HG02610 (cell line): ENCODE data around the gene NPAS3.

ENCODE experiments used
- ATAC-seq: cut with Tn5 transposase; IDR thresholded peaks from one replicate; pipeline ENCODE4 v1.9.1; 2021; ENCODE audit warnings: mild to moderate bottlenecking, moderate library complexity; ENCODE audit not compliant: unreplicated experiment

NPAS3 gene

DNA sequence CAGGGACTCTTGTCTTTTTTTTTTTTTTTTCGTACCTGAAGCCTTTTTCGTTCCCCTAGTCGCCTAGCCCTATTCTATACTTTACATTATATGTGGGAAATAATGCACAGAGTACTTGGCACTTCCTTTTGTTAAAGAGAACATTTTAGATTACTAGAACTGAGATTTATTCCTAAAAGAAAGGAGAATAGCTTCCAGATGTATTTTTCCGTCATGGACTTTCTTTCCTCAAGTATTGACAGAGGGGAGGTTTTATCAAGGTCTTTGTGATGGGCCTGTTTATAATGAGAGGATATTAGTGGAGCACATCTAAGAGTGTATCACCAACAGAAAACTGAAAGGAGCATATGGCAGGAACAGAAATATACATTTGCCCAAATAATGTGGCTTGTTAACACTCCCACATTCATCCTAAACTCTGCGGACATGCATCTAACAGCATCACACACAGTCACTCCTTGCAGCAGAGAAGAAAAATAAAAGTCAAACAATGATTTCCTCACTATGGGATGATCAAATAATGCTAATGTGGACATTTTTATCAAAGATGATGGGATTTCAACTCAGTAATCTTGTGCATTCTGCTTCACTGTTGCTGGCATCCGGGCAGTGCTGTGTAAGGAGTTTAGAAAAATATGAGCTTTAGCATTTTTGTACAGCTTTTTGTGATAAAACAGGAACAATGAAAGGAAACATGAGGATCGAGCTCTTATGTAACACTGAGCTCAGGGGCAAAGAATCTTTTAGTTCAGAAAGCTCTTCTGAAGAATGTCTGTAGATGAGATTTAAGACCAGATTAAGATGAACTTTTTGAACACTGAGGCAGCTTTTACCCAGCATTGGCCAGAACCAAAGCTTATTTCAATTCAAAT, 829.1 kb downstream of the NPAS3 start:
- no peak for ATAC-seq

DNA sequence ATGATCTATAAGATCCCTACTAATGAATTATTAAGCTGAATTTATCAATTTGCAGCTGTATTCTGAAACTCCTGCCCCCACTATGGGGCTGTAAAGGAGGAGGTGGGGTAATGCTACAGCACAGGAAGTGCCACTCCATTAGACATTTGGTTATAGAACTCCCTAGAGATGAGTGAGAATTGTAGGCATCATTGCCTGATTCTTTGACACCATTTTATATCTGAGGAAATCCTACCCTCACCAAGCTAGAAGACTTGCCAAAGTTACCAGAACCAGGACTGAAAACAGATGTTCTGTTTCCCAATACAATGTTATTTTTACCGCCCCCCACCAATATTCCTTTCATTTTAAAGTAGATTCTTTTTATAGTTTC, 829.8 kb downstream of the NPAS3 start:
- no peak for ATAC-seq

DNA sequence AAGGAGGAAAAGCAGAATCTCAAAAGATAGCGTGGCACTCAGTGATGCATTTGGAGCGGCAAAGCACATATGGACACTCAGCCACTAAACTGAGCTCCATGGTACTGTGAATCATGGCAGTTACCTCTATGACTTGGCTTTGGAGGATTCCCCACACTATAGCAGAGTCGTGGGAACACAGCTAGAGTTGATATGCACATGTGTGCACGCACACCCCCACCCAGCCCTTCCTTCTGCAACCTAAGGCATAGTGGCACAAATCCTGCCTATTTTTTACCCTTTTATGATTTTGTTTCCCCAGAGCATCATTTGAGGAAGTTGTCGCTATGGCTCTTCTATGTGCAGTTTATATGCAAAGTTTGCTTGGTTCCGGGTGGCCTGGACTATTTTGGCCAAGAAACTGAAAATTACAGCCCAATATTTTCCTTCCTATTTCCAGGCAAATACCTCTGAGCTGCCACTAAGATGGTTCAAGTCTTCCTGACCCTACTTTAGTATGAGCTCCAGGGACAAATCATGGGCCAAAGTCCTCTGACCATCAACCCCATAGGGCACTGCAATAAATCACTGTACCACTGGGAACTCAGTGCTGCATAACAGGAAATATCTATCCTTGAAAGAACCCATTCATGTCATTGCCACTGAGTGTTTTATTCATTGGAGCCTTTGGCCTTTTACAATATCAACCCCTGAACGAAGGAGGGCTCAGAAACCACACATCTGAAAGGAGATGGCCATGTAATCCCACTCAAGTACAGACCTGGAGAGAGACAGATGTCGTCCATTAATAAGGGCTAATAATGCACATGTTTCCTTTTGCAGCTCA, 834.7 kb downstream of the NPAS3 start:
- no peak for ATAC-seq

DNA sequence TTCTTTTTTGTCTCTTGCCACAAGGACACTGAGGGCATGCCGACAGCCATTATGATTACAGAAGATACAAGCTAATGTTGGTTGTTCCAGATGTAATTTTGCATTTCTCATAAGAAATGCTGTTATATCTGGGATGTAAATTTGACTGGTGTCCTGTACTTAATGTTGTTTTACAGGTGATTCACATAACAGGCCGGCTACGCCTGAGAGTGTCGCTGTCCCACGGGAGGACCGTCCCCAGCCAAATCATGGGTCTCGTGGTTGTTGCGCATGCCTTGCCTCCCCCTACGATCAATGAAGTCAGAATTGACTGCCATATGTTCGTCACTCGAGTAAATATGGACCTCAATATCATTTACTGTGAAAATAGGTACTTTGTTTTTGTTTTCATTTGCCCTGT, 835.5 kb downstream of the NPAS3 start:
- ATAC-seq: no peak

DNA sequence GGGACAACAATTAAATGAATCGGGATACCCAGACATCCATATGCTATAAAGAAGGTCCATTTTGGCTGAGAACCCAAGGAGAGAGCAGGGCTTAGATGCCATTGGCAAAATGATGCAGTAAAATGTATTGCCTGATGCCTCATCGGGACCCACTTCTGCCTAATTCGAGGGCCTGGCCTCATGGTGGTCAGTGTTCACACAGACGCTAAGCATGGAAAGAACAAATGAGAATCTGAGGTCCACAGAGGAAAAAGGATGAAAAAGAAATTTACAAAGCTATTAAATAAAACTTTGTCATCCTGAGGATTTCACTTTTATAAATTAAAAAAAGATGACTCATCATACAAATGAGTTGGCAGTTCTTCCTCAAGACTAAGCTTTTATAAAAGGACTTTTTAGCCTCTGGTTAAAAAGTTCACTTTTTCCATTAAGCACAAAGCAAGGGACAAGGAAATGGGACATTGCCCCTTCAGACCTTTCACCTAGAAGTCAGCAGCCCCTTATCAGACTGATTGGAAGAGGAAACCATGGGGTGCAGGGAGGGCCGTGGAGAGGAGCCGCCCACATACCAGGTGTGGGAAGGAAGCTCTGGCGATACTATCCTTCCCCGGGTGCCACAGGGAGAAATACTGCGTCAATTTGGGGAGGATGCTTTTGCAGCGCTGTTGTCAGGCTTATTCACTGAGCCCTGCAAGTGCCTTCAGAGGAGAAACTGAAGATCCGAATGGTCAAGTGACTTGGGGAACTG, 836.2 kb downstream of the NPAS3 start:
- ATAC-seq: no peak

DNA sequence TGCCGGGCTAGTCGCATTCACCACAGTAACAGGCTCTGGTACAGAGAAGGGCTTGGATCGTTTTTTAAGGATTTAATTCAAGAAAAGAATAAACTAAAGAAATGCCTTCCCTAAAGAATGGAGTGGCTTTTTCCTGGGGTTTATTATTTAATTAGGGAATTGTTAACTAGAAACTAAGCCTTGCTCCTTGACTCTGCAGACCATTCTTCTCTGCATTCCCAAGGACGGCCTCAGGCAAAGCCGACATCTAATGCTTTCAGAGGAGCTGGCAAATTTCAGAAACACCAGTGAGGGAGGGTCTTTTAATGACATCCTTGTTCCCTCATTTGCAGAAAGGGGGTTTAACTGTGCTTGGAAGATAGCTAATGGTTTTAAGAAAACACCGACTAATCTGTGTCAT, 838.2 kb downstream of the NPAS3 start:
- ATAC-seq: no peak

DNA sequence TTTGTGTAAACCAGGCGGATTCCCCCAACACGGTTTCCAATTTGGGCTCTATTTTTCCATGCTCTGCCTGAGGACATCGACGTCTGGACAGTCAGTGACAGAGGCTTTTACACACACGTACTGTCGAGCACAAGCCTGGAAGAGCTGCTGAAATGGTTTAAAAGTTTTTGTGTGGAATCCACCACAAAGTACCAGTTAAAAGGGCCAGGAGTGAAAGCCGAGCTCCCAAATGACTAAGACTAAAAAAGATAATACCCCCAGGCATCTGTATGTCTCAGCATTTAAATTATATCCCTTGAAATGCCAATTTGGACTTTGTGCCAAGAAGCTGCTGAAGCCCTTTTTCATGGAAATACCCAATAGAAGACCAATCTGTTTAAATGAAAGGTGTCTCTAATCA, 839.0 kb downstream of the NPAS3 start:
- no peak for ATAC-seq

DNA sequence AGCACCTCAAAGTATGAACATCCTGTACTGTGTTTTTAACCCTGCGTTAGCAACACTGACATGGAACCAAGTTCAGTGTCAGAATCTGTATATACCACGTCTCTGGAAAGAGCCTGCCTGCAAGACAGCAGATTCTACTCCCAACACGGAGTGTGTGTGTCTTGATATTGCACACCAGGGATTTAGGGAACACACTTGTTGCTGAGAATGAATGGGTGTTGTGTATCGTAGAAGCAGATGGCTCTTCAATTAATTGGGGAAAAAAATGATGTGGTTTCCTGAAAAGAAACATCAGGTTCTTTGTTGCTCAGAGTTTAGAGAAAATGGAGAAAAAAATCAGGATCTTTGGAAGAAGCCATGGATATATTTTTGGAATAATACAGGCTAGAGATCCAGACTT, 841.4 kb downstream of the NPAS3 start:
- ATAC-seq: no peak

DNA sequence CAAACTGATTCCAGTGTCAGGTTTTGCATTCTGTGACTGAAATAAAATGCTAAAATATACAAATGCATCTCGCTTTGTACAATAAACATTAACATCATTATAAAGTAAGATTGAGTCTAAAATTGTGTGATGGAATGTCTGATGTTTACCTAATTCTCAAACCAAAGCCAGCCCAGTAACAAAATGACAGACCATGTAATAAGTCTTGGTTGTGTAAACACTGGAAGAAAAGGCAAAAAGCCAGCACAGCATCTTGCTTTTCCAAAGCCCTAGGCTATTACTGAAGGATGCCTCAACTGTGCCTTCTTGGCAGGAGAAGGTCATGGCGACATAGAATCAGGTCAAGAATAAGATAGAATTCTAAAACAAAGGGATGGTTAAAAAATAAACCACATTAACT, 842.6 kb downstream of the NPAS3 start:
- no peak for ATAC-seq

DNA sequence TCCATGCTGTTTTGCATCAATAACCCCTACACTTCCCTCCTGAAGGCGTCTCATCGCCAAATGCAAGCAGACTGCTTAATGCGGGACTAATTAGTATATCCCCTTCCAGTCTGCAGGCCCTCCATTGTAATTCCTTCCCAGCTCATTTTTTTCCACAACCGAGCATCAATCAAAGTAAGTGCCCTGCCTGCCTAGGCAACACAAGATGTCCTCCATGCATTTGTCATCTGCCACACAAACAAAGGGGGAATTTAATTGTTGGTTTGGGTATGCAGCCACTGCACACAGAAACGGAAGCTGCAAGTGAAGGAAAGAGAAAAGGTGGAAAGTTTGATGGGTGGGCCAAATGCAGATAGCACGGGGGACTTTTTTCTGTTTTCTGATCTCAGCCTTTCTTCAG, 844.2 kb downstream of the NPAS3 start:
- no peak for ATAC-seq

DNA sequence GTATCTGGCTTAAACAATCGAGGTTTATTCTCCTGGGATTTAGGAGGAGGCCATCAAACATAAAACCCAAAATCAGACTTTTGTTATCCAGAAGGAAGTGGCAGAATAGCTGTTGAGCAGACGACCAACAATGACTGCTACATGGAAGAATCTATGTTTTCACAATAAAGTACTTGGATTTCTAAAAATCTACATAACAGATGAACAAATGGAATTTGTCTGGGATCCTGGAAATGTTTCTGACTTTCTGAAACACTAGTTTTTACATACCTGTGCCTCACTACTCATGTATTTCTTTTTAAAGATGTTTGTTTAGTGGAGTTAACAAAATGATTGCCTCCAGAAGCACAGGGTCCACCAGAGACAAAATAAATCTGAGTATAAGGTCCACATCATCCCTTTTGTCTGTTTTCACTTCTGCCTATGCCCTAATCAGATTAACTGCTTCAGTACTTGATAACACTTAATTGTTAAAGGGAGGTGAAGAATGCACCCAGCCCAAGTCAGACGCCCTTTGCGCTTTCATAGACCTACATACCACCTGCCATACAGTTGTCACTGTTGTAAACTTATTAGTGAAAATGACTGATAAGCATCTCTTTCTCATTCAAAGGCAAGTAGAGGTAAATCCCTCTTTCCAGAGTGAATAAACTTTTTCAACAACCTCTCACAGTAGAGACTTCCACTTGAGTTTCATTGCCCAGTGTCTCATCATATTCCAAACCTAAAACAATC, 847.6 kb downstream of the NPAS3 start:
- ATAC-seq: no peak

DNA sequence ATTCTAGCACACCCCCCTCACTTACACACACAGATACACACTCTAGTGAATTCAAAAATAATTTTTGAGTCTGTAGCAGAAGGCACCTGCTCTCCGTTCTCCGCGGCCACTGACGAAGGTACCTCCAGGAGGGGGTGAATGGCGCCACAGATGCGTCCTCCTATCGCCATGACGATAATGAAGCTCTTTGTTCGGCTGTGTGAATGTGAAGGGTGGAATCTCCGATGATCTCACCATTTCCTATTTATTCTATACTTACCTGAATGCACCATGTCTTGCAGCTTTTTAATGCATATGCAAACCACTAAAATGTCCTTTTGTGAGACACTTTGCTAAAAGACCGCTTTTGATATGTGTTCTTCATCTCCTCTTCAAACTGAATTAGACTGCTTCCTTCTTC, 849.5 kb downstream of the NPAS3 start:
- ATAC-seq: no peak

DNA sequence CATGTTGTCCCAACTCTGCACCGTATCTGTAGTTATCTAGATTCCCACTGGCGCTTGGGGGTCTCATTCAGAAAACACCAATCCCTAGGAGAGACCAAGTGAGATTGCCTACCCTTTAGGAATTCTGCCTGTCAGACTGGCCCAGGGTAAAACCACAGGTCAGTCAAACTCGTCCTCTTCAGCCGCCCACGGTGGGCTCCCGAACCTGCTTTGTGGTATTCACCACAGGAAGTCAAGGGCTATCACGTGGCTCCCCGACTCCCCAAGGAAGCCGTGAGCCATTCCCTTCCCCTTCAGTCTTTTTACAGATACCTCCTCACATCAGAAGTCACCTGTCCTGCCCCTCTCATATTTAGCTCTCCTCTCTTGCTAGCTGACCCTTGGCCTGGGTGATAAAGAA, 852.3 kb downstream of the NPAS3 start:
- no peak for ATAC-seq

DNA sequence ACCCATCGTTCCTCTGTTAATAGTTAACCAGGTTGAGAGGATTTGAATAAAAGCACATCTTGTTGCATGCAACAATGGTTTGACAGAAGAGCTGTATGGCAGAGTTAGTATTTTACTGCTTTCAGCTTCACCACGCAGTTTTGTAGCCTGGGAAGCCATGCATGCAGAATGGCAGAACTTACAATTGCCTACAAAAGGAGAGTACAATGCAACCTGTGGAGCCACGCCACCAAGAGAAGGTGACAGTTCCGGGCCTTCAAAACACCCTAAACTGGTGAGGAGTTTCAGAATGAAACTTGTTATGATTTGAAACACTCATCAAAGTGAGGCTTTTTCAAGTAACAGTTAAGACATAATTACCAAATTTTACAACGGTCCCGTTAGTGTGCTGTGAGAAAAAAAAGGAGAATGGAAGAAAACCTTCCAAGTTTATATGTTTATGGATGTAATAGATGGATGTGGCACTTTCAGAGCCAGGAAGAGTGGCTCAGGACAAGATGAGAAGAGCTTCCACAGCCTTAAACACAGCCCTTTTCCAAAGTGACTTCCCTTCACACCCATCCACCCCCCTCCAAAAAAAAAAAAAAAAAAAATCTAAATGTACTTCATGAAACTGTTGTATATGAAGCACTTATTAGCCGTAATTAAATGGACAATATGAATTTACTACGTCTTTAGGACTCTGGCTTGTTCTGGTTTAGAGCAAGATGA, 853.5 kb downstream of the NPAS3 start:
- peak; percentile 70 for ATAC-seq

DNA sequence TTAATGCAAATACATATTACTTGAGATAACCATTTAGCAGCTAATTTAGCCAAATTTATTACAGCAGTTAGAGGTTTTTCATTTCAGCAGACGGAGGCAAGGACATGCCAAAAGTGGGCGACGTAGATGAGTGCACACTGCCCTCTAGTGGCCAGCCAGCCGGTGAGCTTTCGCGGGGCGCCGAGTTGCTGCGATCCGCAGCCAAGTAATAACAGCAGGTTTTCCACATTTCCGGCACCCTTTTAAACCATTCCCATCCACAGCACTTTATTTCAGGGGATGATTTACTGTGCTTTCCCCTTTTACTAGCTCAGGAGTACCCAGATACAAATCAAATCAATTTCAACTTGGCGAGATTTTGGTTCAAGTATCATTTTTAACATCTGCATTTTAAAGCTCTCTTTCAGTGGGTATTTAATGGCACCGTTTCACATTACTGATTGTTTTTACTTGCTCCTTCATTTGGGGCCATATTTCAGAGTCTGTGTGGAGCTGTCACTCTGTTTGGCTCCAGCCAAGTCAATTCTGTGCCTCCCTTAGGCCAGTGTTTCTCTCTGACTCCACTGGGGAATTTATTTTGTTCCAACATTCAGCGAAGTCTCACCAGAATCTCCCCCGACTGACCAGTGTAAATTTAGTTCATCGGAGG, 854.2 kb downstream of the NPAS3 start:
- ATAC-seq: peak; percentile 51

DNA sequence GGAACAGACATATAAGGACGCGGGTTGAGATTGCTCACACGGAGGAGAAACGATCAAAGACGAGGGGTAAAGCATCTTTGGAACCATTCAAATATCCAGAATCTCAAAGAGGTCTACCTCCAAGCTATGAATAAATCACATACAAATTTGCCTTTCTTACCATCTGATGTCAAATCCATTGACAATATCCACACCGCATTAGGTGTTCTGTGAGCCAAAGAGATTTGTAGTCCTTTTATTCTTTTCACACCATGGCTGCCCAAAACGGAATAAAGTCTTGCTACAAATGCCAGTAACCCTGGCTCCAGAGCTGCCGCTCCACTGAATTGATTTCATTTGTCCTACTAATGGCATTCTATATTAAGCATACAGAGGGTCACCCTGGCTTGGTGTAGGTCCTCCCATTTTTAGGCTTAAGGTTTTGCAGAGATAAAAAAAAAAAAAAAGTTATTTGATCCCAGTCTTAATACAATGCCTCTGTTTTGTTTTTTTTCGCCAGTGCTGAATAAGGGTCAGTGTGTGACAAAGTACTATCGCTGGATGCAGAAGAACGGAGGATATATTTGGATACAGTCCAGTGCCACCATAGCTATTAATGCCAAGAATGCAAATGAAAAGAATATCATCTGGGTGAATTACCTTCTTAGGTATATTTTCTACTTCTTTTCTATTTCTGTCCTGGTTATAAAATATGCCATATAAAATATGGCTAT, 854.9 kb downstream of the NPAS3 start:
- ATAC-seq: no peak

DNA sequence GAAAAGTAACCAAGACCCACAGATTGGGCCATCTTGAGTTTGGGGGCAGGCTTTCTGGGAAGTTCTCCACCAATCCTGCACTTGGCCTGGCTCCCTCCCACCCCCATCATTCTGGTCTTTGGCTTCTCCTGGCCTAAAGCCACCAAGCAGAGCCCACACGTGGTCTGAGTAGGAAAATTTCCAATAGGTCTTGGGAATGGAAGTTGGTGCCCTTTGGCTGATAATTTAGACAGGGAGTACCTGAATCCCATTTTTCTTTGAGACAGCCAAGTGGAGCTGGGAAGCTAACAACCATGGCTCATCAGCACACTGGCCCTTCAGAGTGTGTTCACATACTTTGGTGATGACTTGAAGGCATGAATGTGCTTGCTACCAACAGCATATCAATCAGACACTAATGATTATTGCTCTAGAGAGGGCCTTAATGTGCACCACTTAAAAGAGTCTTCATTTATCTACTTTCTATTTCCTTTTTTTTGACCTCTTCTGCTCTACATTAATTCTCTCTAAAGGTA, 856.2 kb downstream of the NPAS3 start:
- no peak for ATAC-seq

DNA sequence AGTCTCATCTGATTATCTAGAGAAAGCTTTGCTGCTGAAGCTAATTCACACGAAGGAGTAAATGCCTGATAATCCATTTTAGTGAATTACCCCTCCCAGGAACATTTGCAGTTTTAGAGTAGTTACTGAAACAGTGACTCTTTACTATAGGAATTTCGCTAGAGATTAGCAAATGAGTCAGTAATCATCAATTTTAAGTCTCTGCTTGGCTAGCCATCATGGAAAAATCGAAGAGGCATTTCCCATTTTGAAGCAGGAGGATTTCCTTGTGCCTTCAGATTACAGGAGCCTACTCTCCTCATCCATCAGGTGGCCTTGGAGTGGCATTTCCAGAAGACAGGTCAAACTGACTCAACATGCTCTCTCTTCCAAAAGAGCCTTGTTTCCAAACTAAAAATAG, 857.7 kb downstream of the NPAS3 start:
- no peak for ATAC-seq
